Stimulated activated CD4-positive, alpha-beta T cell treated with anti-CD3 and anti-CD28 coated beads, Interleukin-15, amount 100 ng/mL, for 24 hours (primary cell): Measurements from ENCODE around the gene GP1BA.

ENCODE experiments used
- DNase-seq: peaks from one replicate; pipeline ENCODE4 v3.0.0-alpha.2; 2020

Gene GP1BA

DNA sequence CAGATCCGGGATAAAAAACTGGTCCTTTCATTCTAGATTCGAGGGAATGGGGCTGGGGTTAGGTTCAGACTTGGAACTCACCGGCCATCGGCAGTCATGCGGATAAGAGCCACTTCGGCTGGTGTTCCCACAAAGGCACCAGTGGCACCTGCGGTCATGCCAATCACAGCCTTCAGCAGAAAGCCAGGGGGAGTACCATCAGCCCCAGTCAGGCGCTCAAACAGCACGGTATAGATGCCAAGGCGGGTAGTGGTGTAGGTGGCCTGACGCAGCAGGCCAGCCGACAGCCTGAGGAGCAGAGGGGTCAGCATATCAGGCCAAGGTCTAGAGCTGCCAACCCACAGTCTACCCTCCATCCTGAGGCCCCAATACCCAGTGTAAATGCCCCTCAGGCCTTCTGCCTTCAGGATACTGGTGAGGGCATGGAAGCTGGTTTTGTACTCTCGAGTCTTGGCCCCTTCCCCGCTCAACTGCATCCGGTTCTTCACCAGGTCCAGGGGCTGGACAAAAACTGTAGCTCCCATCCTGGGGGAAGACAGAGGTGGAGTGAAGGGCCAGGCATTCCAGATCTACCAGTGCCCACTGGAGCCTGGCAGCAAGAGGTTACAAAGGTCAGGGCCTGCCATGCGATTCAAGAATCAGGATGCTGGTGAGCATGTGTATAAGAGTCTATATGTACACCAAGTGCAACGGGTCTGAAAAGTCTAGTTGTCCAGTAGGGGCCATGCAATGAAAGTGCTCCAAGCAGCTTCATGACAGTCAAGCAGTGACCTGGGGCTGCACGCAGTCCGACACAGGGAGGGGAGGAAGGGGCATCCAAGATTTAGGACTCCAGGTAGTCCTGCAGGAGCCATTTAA is 6.8 kb downstream of the GP1BA start:
- DNase-seq, result no peak

DNA sequence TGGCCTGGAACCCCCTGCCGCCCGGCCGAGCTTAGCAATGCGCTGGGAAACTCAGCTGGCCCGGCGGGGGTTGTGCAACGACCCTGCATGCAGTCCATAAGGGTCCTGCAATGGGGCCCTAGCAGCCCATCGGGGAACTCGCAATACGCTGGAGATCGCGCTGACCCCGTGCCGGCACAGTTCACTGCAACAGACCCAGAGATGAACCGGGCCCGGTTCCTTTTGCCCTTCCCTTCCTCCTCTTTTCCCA is 7.4 kb downstream of the GP1BA start:
- DNase-seq, result peak; percentile 42

- DNase-seq, result peak; percentile 96
Observed at GRCh38 chr17:4939796-4940554, 7.9 kb downstream of the GP1BA start, which contains the start of the genes RNF167 and SLC25A11. Gene RNF167 (plus strand): TSS chr17:4940268. CDS start chr17:4940910, 642 bp downstream. Gene SLC25A11 (minus strand): TSS chr17:4940046. CDS start chr17:4939910, 136 bp downstream.

DNA sequence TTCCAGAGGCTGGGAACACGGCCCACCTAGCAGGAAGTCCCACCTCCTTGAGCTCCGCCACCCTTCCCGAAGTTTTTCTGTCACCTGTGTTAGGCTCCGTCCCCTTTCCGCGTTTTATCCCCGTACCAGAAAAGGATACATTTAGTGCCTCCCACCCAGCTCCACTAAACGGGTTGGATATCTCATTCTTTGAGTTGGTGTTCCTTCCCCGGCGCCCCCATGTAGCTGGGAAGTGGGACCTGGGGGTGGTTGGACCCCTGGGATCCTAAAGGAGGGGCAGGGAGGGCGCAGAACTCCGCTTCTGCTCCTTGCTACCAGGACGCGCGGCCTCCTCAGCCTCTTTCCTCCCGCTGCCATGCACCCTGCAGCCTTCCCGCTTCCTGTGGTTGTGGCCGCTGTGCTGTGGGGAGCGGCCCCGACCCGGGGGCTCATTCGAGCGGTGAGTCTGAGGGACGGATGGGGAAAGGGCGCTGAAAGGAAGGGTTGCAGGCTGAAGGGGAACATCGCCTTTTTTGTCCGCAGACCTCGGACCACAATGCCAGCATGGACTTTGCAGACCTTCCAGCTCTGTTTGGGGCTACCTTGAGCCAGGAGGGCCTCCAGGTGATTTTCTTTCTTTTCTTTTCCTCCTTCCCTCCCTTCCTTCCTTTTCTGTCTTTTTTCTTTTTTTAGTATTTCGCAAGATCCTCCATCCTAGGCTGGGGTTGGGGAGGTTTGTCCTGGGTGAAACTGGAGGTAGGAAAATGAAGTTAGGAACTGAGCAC is 8.7 kb downstream of the GP1BA start:
- peak; percentile 64 for DNase-seq

DNA sequence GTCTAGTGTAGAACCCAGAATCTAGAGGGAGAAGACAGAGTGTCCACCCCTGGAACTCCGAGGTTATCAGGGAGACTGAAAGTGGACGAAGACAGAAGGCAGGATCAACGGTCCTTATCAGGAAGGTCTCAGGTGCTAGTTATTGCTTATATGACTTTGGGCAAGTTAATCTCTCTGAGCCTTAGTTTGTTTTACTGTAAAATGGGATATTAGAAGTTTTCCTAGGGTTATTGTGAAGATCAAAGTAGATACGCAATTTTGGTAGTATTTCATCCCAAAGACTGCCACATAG is 9.2 kb downstream of the GP1BA start:
- DNase-seq, result no peak

GRCh38 chr17:4942760-4943508 is 10.9 kb downstream of the GP1BA start:
- DNase-seq, result no peak

DNA sequence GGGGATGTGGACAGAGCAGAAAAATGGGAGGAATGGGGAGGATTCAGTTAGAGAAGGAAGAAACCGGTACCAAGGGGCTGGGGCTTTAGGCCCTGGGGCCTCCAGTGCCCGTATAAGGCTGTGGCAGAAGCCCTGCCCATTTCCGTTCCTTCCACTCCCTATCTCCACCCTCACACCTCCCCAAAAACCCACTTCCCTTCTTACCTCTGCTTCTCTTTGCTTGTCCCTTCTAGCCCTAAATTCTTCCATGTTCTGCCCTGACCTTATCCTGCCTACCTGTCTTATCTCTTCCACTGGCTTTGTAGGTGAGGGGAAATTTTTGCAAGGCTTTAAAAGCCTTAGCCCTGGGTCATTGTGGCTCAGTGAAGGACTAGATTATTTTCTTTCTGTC is 12.1 kb downstream of the GP1BA start:
- DNase-seq, result peak; percentile 75

DNA sequence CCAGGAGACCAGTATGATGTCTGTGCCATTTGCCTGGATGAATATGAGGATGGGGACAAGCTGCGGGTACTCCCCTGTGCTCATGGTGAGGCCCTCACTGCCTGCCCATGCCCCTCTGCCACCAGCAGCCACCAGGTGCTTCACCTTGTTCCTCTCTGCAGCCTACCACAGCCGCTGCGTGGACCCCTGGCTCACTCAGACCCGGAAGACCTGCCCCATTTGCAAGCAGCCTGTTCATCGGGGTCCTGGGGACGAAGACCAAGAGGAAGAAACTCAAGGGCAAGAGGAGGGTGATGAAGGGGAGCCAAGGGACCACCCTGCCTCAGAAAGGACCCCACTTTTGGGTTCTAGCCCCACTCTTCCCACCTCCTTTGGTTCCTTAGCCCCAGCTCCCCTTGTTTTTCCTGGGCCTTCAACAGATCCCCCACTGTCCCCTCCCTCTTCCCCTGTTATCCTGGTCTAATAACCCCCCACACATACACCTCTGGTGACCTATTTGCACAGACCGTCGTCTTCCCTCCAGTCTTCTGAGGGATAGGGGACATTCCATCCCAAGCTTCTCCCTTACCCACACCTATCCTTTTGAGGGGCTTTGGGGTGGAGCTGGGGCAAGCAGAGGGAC is 12.6 kb downstream of the GP1BA start:
- peak; percentile 62 for DNase-seq

DNA sequence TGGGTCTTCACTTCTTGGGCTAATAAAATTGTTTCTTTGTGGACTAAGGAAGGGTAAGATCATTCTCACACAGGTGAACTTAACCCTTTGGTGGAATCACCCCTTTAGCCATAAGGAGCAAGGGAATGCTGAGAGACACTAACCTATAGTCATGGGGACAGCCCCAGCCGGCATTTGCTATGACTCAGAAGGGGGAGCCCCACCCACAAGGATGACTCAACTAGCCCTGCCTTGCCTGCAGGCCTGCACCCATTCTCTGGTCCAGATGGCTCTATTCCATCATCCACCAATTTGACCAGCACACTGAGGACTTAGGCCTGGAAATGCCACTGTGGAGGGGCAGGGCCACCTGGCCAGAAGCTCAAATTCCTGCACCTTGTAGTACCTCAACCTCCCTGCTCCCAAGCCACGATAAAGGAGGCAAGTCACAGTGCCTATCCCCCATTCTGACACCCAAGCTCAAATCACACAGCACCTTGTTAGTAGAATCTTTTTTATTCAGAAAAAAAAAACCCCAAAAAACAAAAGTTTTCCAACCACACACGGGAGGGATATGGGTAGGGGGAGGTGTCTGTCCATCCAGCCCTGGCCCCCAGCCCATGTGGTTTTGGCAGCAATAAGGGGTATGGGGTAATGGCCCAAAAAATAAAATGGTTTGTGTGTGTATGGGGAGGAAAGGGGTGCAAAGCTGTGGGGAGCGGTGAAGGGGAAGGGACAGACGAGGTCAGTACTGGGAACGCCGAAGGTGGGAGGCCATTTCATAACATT is 13.3 kb downstream of the GP1BA start:
- DNase-seq, result peak; percentile 92

GRCh38 chr17:4945944-4946280 is 13.8 kb downstream of the GP1BA start:
- DNase-seq, result no peak

DNA sequence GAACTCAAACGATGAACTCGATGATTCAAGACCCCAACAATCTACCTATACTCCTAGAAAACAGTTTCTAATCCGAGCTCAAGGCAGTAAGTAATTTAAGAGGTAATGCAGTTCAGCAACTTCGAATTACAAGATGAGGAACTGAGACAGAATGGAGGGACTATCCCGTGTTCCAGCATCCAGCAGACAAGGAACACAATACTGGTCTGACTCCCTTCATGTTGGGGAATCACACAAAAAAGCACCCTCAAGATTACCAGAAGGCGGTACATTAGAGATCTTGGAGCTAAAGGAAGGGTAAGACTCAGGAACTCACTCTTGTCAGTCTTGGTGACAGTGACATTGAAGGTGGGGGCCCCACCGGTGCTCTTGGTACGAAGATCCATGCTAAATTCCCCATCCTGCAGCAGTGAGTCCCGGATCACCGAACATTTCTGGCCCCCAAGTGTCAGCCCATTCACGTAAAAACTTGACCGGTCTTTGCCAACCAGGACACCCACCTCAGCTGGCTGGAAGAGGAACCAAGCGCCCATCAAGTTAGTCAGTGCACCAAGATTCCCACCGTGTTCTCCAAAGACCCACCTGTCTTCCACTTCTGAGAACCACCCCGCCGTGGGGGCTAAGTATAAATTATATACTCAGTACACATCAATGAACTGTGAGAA is 14.4 kb downstream of the GP1BA start:
- DNase-seq, result no peak

DNA sequence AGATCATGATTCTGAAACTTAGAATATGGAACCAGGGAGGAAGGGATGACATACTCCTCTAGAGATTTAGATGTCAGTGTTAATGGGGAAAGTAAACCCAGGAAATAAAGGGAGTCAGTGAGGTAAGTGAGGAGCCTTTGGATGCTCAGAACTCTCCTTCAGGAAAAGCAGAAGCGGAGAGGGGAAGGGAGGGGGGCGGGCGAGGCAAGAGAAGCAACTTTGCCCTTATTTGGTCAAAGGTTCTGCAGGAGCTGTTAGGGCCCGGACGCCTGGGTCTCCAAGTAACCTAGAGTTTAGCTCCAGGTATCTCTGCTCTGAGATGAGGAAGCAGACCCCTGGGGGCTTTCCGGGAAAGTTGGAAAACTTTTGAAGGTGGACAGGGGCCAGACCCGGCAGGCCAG is 14.9 kb downstream of the GP1BA start:
- DNase-seq, result no peak

- DNase-seq, result peak; percentile 80
Observed at GRCh38 chr17:4947411-4948165, 15.5 kb downstream of the GP1BA start.

GRCh38 chr17:4948166-4948930 is 16.3 kb downstream of the GP1BA start, which contains the start of gene PFN1:
Gene PFN1 (minus strand): TSS chr17:4948530. CDS start chr17:4948394, 136 bp downstream.
- peak; percentile 95 for DNase-seq

DNA sequence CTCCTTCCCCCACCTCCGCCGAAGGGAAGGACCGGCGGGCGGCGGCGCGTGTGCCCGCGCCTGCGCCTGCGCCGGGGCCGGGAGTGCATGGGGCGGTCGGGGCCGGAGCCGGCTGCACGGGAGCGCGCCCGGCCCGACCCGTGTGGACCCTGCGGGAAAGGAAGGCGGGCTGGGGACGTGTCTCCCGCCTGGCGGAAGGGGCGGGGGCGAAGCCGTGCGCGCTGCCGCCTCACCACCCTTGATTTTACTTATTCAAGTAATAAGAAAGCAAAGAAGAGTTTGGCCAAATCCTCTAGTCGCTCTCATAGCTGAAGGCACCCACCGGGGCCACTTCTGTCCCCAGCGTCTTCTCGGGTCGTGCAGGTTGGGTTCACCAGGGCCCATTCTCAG is 16.8 kb downstream of the GP1BA start:
- peak; percentile 84 for DNase-seq

DNA sequence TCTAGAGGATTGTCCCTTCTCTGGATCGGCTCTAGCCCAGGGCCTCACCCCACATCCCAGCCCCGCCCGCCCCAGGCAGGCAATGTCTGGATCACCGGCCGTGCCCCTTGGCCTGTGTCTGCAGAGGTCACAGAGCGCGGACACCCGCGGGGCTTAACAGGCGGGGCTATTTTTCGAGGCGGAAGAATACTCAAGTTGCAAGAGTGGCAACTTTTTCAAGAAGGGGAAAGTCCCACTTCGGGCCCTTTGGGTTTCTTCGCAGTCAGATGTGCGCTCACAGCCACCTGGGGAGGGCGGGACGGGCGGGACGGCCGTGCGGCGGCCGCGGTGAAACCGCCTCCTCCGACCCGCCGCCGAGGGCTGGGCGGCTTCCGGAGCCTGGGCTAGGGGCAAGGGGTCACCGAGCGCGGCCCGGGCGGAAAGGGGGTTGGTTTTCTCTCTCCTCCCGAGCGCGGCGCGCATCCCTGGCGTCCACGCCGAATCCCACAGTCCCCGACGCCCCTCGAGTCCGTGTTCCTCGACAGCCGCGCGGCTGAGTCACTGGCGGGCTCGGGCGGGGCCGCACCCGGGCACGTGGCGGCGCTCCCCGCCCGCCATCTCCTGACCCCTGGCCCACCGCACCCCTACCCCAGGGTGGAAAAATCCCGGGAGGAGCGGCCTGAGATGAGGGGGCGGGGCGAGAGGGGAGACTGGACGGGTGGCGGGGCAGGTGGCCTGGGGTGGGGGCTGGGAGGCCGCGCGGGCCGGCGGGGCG is 17.4 kb downstream of the GP1BA start:
- DNase-seq, result peak; percentile 89

DNA sequence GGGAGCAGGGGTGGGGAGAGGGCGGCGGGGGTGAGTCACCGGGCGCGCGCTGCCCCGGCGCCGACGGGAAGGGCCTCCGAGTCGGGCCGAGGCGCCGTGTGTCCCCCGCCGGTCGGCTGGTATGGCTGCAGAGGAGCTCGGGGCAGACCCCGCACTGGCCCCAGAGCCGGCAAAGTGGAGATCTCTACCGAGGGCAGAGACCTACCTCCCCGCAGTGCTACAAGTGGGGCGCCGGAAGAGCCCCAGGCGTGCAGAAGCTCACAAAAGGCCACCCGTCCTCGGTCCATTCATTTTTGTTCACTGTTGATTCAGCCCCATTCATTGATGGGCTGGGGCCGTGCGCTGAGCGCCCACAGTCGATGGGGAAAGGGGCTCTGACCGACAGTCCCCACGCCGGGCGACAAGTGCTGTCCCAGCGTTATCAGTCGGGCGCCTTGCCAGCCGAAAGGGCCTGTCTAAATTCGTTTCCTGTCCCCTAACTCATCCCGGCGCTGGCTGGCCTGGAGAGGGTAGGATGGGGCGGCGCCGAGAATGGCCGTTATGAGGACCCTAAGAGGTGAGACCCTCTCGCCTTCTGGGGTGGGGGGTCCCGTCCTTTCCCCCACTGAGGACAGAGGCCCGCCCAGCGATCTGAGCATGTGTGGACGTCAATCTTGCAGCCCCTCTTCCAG is 18.1 kb downstream of the GP1BA start:
- peak; percentile 62 for DNase-seq

DNA sequence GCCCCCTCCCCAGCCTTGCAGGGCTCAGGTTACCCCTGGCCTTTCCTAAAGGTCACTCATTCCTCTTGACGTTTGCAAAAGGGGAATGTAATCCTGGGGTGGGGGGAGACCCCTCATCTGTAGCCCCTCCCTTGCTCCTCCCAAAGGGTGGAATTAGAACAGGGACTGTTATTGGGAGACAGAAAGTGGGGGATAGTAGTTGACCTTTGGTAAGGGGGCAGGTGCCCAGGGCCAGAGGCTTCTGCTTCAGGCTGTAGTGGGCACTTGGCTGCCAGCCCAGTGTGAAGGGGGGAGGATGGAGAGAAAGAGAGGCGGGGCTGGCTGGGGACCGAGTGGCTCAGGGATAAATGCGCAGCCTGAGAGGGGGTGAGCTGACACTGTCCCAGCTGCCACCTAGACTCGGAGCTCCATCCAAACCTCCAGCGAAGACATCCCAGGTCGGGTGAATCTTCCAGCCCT is 18.7 kb downstream of the GP1BA start, which contains the start of gene ENO3:
Gene ENO3, plus strand, starts transcription at position 374 of the 459 bp plus-strand sequence. CDS start 711 bp downstream, outside the sequence.
- no peak for DNase-seq
